Vagina (tissue), 2 donors: ENCODE results near the gene B4GALNT3.

Experiments
- POLR2A ChIP-seq, 2 donors: fragments of 450-650 bp; IDR thresholded peaks; one replicate each; pipeline ENCODE4 v1.6.1; 2017; ENCODE audit warnings: antibody characterized with exemption in 2 of 2, mild to moderate bottlenecking in 2 of 2, moderate library complexity in 2 of 2
- POLR2AphosphoS5 ChIP-seq, 2 donors: sonication (generic); formaldehyde crosslinking; IDR thresholded peaks; one replicate each; pipeline ENCODE4 v1.9.0; 2017; ENCODE audit warnings: antibody characterized with exemption in 2 of 2, mild to moderate bottlenecking in 2 of 2, low read depth in 1 of 2; ENCODE audit not compliant: insufficient read depth in 1 of 2
- TF ChIP-seq, protein P1 (sequence below), 3 experiments: fragments of 450-650 bp in 2 of 3; fragments of 200-600 bp in 1 of 3; sonication (generic) in 1 of 3; IDR thresholded peaks; one replicate each; pipeline ENCODE4 v1.5.1; 2017 to 2019; ENCODE audit warnings: antibody characterized with exemption in 3 of 3, mild to moderate bottlenecking in 2 of 3, moderate library complexity in 2 of 3

DNA sequence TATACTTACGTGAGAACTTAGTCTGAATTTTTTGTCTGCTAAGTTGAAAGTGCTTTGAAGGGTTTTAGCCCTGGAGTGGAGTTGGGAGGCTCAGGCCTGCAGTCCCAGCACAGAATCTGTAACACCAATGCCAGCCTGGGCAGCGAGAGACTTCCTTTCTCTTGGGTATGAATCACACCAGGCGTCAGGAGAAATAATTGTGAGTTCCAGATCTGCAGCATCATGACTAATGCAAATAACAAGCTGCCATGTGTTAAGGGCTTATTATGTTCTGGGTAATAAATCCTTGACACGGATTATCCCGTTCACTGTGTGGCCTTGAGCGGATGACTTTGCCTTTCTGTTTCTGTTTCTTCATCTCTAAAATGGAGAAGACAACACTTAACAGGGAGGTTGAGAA is 70.6 kb downstream of the B4GALNT3 start:
- TF ChIP-seq, protein P1, sequence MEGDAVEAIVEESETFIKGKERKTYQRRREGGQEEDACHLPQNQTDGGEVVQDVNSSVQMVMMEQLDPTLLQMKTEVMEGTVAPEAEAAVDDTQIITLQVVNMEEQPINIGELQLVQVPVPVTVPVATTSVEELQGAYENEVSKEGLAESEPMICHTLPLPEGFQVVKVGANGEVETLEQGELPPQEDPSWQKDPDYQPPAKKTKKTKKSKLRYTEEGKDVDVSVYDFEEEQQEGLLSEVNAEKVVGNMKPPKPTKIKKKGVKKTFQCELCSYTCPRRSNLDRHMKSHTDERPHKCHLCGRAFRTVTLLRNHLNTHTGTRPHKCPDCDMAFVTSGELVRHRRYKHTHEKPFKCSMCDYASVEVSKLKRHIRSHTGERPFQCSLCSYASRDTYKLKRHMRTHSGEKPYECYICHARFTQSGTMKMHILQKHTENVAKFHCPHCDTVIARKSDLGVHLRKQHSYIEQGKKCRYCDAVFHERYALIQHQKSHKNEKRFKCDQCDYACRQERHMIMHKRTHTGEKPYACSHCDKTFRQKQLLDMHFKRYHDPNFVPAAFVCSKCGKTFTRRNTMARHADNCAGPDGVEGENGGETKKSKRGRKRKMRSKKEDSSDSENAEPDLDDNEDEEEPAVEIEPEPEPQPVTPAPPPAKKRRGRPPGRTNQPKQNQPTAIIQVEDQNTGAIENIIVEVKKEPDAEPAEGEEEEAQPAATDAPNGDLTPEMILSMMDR (IDR thresholded peaks at IDR 0.05), result no peak
- TF ChIP-seq POLR2AphosphoS5 (IDR thresholded peaks at IDR 0.05; ENCODE audit: insufficient read depth in 1 of 2, low read depth in 1 of 2) (peak in 1 of 2 donors; percentile 77), POLR2A (IDR thresholded peaks at IDR 0.05) (no peak)
